ENCODE measurements around the gene LRRC47. TPM values are rescaled to one million over a fixed set of nuclear protein-coding genes. Genes with fewer than 3 reads are reported as not detected.

The LRRC47 gene
- total and polyA plus RNA-seq, 2 of the 13 experiments (the other 11 are each of a cell fraction or from before 2014, with no cell fraction given), result 18.3 to 52.5 TPM

GRCh38 chr1:3785045-3785444, 11.3 kb downstream of the LRRC47 start:
- no peaks in the 10 kb centered on the region for H3K27me3 ChIP-seq (ENCODE audit: control insufficient read depth in 1 of 2, insufficient read depth in 2 of 2, low read length in 2 of 2)
- H3K79me2 ChIP-seq (ENCODE audit: insufficient read depth, low read length), result peaks cover 14% of the 10 kb centered on the region
- ChIA-PET CTCF (ENCODE audit: low intra/inter-chr PET ratio, low total read pairs) (interaction anchor here (1.7 kb wide), 2 partner anchors 11 to 16 kb away, joined by 5 to 10 read pairs; partner anchors contain the start of gene LRRC47), POLR2A (interaction anchor here (1.0 to 2.4 kb wide), 5 partner anchors 9 to 14 kb away, joined by 4 to 19 read pairs (median 10); partner anchors contain the start of gene LRRC47)
- H3K4me3 ChIP-seq (replicated peaks in 1 of 3; ENCODE audit: insufficient read depth in 1 of 3, low read depth in 2 of 3, low read length in 3 of 3), result no peak overlapping the region
- BruUV-seq (replicated peaks), result no TSS peak
- intact Hi-C loops (cut with micrococcal nuclease; ENCODE audit: unreplicated experiment) (loop anchor here (1.0 kb wide), 1 partner anchor 16 kb away; no protein-coding TSS in a partner anchor), in situ Hi-C loops (cut with HindIII; ENCODE audit: extremely low pct_ligation_motif_present, low pct_unique_long_range_greater_than_20kb) (no loop called here)
- 23% methylated on average over 7 of the region's 13 CpGs for WGBS (ENCODE audit: low lambda C conversion rate)
- FAIRE-seq (peak; percentile 84), DNase-seq (ENCODE audit: low spot score) (peak; percentile 89), ATAC-seq (peak; percentile 83)
- H2AFZ ChIP-seq (ENCODE audit: low read length), result no peak overlapping the region
- H3K4me2 ChIP-seq (ENCODE audit: low read depth, low read length), result peak overlapping the region; percentile 15
- peaks cover 22 to 62% of the 10 kb centered on the region in 2 experiments for H3K36me3 ChIP-seq (replicated peaks in 1 of 2; ENCODE audit: control insufficient read depth in 1 of 2, insufficient read depth in 2 of 2, low read length in 2 of 2)
- no peaks in the 10 kb centered on the region for H4K20me1 ChIP-seq (ENCODE audit: insufficient read depth, low read length)
- no peak overlapping the region for H3K9ac ChIP-seq (ENCODE audit: insufficient read depth, low read depth, low read length)
- no peaks in the 10 kb centered on the region for H3K9me3 ChIP-seq (ENCODE audit: low read length)
- H3K27ac ChIP-seq (ENCODE audit: extremely low read length, insufficient read depth, low read length), result peak overlapping the region; percentile 47
- peaks cover 25% of the 10 kb centered on the region for H3K4me1 ChIP-seq (ENCODE audit: insufficient read depth, low read length)
- no peak for TF ChIP-seq DPF2 (CRISPR knock-in tag; IDR thresholded peaks at IDR 0.05; ENCODE audit: borderline replicate concordance, low read depth)
- TF ChIP-seq ELF4 (CRISPR knock-in tag; IDR thresholded peaks at IDR 0.05; ENCODE audit: borderline replicate concordance), result no peak
- TF ChIP-seq ATF2 (CRISPR knock-in tag; IDR thresholded peaks at IDR 0.05), result no peak
- TF ChIP-seq SRSF4 (IDR thresholded peaks at IDR 0.05; ENCODE audit: low read depth, low read length, poor library complexity, severe bottlenecking), result no peak
- TF ChIP-seq ZNF639 (CRISPR knock-in tag; conservative IDR thresholded peaks at IDR 0.05), result no peak
- no peak for TF ChIP-seq MEIS2 (CRISPR knock-in tag; IDR thresholded peaks at IDR 0.05)
- TF ChIP-seq BATF2 (CRISPR knock-in tag; IDR thresholded peaks at IDR 0.05), result no peak
- 0 out of 2 replicates have a peak, but pooled peaks have one; percentile 38 for TF ChIP-seq ZMAT3 (CRISPR knock-in tag; conservative IDR thresholded peaks at IDR 0.05)
- no peak for TF ChIP-seq SPEN (CRISPR knock-in tag; IDR thresholded peaks at IDR 0.05; ENCODE audit: low read depth)
- no peak for TF ChIP-seq ZNF576 (CRISPR knock-in tag; IDR thresholded peaks at IDR 0.05)
- TF ChIP-seq HDAC1 (CRISPR knock-in tag; IDR thresholded peaks at IDR 0.05), result no peak
- TF ChIP-seq CBFB (CRISPR knock-in tag; IDR thresholded peaks at IDR 0.05), result no peak
- TF ChIP-seq MAX (IDR thresholded peaks at IDR 0.05), result peak; percentile 44; the same call in 1 of the 2 replicates
- TF ChIP-seq TRIM24 (CRISPR knock-in tag; IDR thresholded peaks at IDR 0.05), result no peak
- TF ChIP-seq U2AF2 (IDR thresholded peaks at IDR 0.05; ENCODE audit: low read depth, low read length), result no peak
- TF ChIP-seq CBX2 (IDR thresholded peaks at IDR 0.05; ENCODE audit: low read depth, low read length), result no peak
- TF ChIP-seq CBX2 (CRISPR knock-in tag; IDR thresholded peaks at IDR 0.05; ENCODE audit: low read depth), result no peak
- TF ChIP-seq ZNF124 (CRISPR knock-in tag; IDR thresholded peaks at IDR 0.05), result no peak
- TF ChIP-seq ZNF629 (CRISPR knock-in tag; conservative IDR thresholded peaks at IDR 0.05), result no peak
- no peak for TF ChIP-seq ZFP36L2 (CRISPR knock-in tag; IDR thresholded peaks at IDR 0.05)
- no peak for TF ChIP-seq NKX3-1 (CRISPR knock-in tag; IDR thresholded peaks at IDR 0.05)
